HepG2 (cell line): Measurements from ENCODE around the gene LMAN2. TPM values are rescaled to one million over a fixed set of nuclear protein-coding genes. Genes with fewer than 3 reads are reported as not detected.

Experiments
- ATAC-seq: fragments of 200-7000 bp; cut with Tn5 transposase; 3 replicates; pipeline ENCODE4 v1.9.1; 2020; ENCODE audit warnings: mild to moderate bottlenecking, moderate library complexity
- BruUV-seq: library from RNA; stranded (reverse); fragments of 400-500 nt; replicated peaks from 2 replicates; lab custom pipeline; 2021; lab: Mats Ljungman, UMichigan
- CTCF ChIA-PET: fragments of 300-600 bp; formaldehyde crosslinking; extraction: SDS; loops from one replicate; lab custom pipeline; 2021; ENCODE audit warnings: low total read pairs, inconsistent platforms, low intra/inter-chr PET ratio; lab: Yijun Ruan, JAX
- POLR2A ChIA-PET: fragments of 350-600 bp; sonication (Branson Sonifier 250); formaldehyde crosslinking; loops from one replicate; lab custom pipeline; 2020; ENCODE audit warnings: antibody characterized with exemption, inconsistent platforms; lab: Yijun Ruan, JAX
- DNase-seq: peaks from one replicate; pipeline ENCODE4 v3.0.0-alpha.2; 2015; ENCODE audit warnings: low spot score
- FAIRE-seq: peaks from 3 replicates; lab custom pipeline; 2011; peaks lifted over from hg19 to GRCh38; lab: Jason Lieb, UNC
- H2AFZ ChIP-seq: one replicate; pipeline ENCODE4 v1.6.1; 2011; ENCODE audit warnings: low read length, inconsistent platforms
- H3K27ac ChIP-seq: fragments of 300-600 bp; 3 replicates; pipeline ENCODE4 v1.8.0; 2011; ENCODE audit warnings: mixed run types, mild to moderate bottlenecking, mixed read lengths, low read length, inconsistent platforms; ENCODE audit not compliant: insufficient read depth; ENCODE audit errors: extremely low read length
- H3K27me3 ChIP-seq, 2 experiments: fragments of 200-600 bp in 1 of 2; 2 replicates in 1 of 2; 3 replicates in 1 of 2; pipeline versions ENCODE4 v1.6.0 to v1.8.0; 2011; ENCODE audit warnings: low read length in 2 of 2, mild to moderate bottlenecking in 2 of 2, moderate library complexity in 2 of 2, inconsistent platforms in 1 of 2; ENCODE audit not compliant: insufficient read depth in 2 of 2, control insufficient read depth in 1 of 2
- H3K36me3 ChIP-seq, 2 experiments: fragments of 200-600 bp in 1 of 2; replicated peaks in 1 of 2; 2 replicates in 1 of 2; 3 replicates in 1 of 2; pipeline versions ENCODE4 v1.5.1 to v1.8.0; 2011; ENCODE audit warnings: low read length in 2 of 2, inconsistent platforms in 1 of 2; ENCODE audit not compliant: insufficient read depth in 2 of 2, control insufficient read depth in 1 of 2
- H3K4me1 ChIP-seq: 2 replicates; pipeline ENCODE4 v1.5.1; 2012; ENCODE audit warnings: low read length, inconsistent platforms; ENCODE audit not compliant: insufficient read depth
- H3K4me2 ChIP-seq: 2 replicates; pipeline ENCODE4 v1.6.0; 2011; ENCODE audit warnings: low read depth, low read length, inconsistent platforms
- H3K4me3 ChIP-seq, 3 experiments: fragments of 200-600 bp in 1 of 3; sonication (generic), shearing (Covaris generic) in 1 of 3; replicated peaks in 1 of 3; 2 replicates each; pipeline ENCODE4 v1.5.1; 2011 to 2016; ENCODE audit warnings: low read length in 3 of 3, inconsistent platforms in 2 of 3, low read depth in 2 of 3, mild to moderate bottlenecking in 2 of 3, control low read depth in 1 of 3, mixed read lengths in 1 of 3; ENCODE audit not compliant: insufficient read depth in 1 of 3
- H3K79me2 ChIP-seq: one replicate; pipeline ENCODE4 v1.6.1; 2011; ENCODE audit warnings: low read length, inconsistent platforms; ENCODE audit not compliant: insufficient read depth
- H3K9ac ChIP-seq: 2 replicates; pipeline ENCODE4 v1.6.0; 2011; ENCODE audit warnings: mild to moderate bottlenecking, low read depth, low read length, inconsistent platforms; ENCODE audit not compliant: insufficient read depth
- H3K9me3 ChIP-seq: 2 replicates; pipeline ENCODE4 v1.5.1; 2012; ENCODE audit warnings: mild to moderate bottlenecking, low read length
- H4K20me1 ChIP-seq: 2 replicates; pipeline ENCODE4 v1.6.0; 2011; ENCODE audit warnings: inconsistent platforms, mild to moderate bottlenecking, low read length, moderate library complexity; ENCODE audit not compliant: insufficient read depth
- FIP1L1 ChIP-seq: fragments of 200-400 bp; formaldehyde crosslinking; IDR thresholded peaks from 2 replicates; pipeline ENCODE4 v1.6.1; 2018; ENCODE audit warnings: low read depth, mild to moderate bottlenecking, low read length, moderate library complexity, borderline replicate concordance; ENCODE audit not compliant: insufficient read depth
- KDM4B ChIP-seq: sonication (generic); formaldehyde crosslinking; IDR thresholded peaks from 2 replicates; pipeline ENCODE4 v1.4.0; 2020; ENCODE audit warnings: missing genetic modification reagents
- MTF1 ChIP-seq: sonication (generic); formaldehyde crosslinking; IDR thresholded peaks from 2 replicates; pipeline ENCODE4 v1.5.0; 2020; ENCODE audit warnings: missing genetic modification reagents
- SOX6 ChIP-seq, 2 experiments: fragments of 450-650 bp in 1 of 2; sonication (generic) in 1 of 2; formaldehyde crosslinking in 1 of 2; IDR thresholded peaks; 2 replicates each; pipeline versions ENCODE4 v1.4.0 to v1.6.1; 2017 to 2020; ENCODE audit warnings: antibody characterized with exemption in 1 of 2, mild to moderate bottlenecking in 1 of 2, missing genetic modification reagents in 1 of 2
- ZC3H13 ChIP-seq: sonication (generic); formaldehyde crosslinking; IDR thresholded peaks from 2 replicates; pipeline ENCODE4 v1.8.1; 2023; ENCODE audit warnings: mild to moderate bottlenecking, missing genetic modification reagents, moderate library complexity
- ZFAT ChIP-seq: sonication (generic); formaldehyde crosslinking; conservative IDR thresholded peaks from 2 replicates; pipeline ENCODE4 v1.8.1; 2023; ENCODE audit warnings: missing genetic modification reagents, inconsistent platforms
- ZKSCAN5 ChIP-seq: sonication (generic); formaldehyde crosslinking; IDR thresholded peaks from 2 replicates; pipeline ENCODE4 v1.5.1; 2020; ENCODE audit warnings: mild to moderate bottlenecking, missing genetic modification reagents
- ZNF567 ChIP-seq: sonication (generic); formaldehyde crosslinking; IDR thresholded peaks from 2 replicates; pipeline ENCODE4 v1.8.1; 2023; ENCODE audit warnings: mild to moderate bottlenecking, missing genetic modification reagents, borderline replicate concordance
- ZNF746 ChIP-seq: sonication (generic); formaldehyde crosslinking; IDR thresholded peaks from 2 replicates; pipeline ENCODE4 v1.8.0; 2022; ENCODE audit warnings: mild to moderate bottlenecking, missing genetic modification reagents
- WGBS: methylation state at CpG from one replicate; pipeline ENCODE4 v1.1.6; 2017; ENCODE audit warnings: low lambda C conversion rate; 5-methylcytosine and 5-hydroxymethylcytosine counted together
- in situ Hi-C: cut with HindIII; loops from 2 replicates; pipeline ENCODE4 v1.10.0; 2017; ENCODE audit warnings: low pct_unique_long_range_greater_than_20kb; ENCODE audit not compliant: extremely low pct_ligation_motif_present
- intact Hi-C: fragments of 100-400 bp; cut with micrococcal nuclease; formaldehyde crosslinking; loops from one replicate; pipeline ENCODE4 v1.10.0; 2022; ENCODE audit not compliant: unreplicated experiment
- polyA plus RNA-seq, 8 experiments: library from polyadenylated mRNA; depleted of rRNA in 3 of 8; stranded (reverse) in 7 of 8; unstranded in 1 of 8; fragments of >200 nt; fragmentation: Illumina TruSeq in 4 of 8; extraction: Trizol in 4 of 8; gene quantifications; 2 replicates each; pipeline versions ENCODE4 v1.2.1 to v1.2.3, GENCODE V29; 2011 to 2016; ENCODE audit warnings: low read depth in 4 of 8, missing spikeins in 1 of 8, mixed read lengths in 1 of 8; ENCODE audit not compliant: insufficient read depth in 1 of 8
- total RNA-seq, 5 experiments: library from RNA; depleted of rRNA; stranded (reverse); fragments of >200 nt; fragmentation: Illumina TruSeq; extraction: Trizol; gene quantifications; 2 replicates each; pipeline ENCODE4 v1.2.3, GENCODE V29; 2016; ENCODE audit warnings: low read depth in 1 of 5
- TF ChIP-seq, protein P1 (sequence below): sonication (generic); formaldehyde crosslinking; IDR thresholded peaks from 2 replicates; pipeline ENCODE4 v1.4.0; 2020; ENCODE audit warnings: missing genetic modification reagents, borderline replicate concordance

The LMAN2 gene
- total and polyA plus RNA-seq, 2 of the 13 experiments (the other 11 are each of a cell fraction or from before 2014, with no cell fraction given): 191 to 197 TPM

DNA sequence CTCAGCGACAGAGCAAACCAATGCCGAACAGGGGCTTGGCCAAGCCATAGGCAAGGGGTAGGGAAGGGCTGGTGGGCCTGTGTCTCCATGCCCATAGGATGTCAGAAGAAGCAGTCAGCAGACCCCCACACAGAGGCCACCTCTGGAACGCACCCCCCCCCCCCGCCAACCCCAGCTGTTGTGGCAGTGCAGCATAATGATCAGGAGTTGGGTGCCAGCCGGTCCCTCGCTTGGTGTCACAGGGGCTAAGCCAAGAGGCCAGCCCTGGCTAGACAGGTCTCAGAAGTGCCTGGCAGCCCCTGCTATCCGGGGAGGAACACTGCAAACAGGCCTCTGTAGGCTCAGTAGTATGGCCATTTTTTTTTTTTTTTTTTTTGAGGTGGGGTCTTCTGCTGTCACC is 36.1 kb downstream of the LMAN2 start:
- H4K20me1 ChIP-seq: 0 out of 2 replicates have a peak, but pooled peaks cover 5% of the 10 kb centered on the region
- no peak overlapping the region for H3K4me3 ChIP-seq
- H3K79me2 ChIP-seq: peaks cover 4% of the 10 kb centered on the region
- H3K9me3 ChIP-seq: no peaks in the 10 kb centered on the region
- peaks cover 4 to 9% of the 10 kb centered on the region in 2 experiments; a peak in 2 of 5 replicates for H3K36me3 ChIP-seq
- no peak overlapping the region for H3K4me2 ChIP-seq
- BruUV-seq: no TSS peak
- H3K9ac ChIP-seq: no peak overlapping the region
- peak overlapping the region; percentile 29 for H3K27ac ChIP-seq
- no peak for FAIRE-seq
- 85% methylated on average over 4 of the region's 7 CpGs for WGBS
- ChIA-PET CTCF (no interaction called here), POLR2A (interaction anchor here (1.0 kb wide), 1 partner anchor 63 kb away, joined by 4 read pairs; no protein-coding TSS in a partner anchor)
- in situ Hi-C loops (no loop called here), intact Hi-C loops (loop anchor here (5.0 kb wide), 1 partner anchor 52 kb away; no protein-coding TSS in a partner anchor)
- no peak overlapping the region for H2AFZ ChIP-seq
- peaks cover 49% of the 10 kb centered on the region for H3K4me1 ChIP-seq
- no peaks in the 10 kb centered on the region for H3K27me3 ChIP-seq
- TF ChIP-seq ZNF567 (CRISPR knock-in tag) (no peak), ZKSCAN5 (no peak), ZFAT (no peak), ZC3H13 (CRISPR knock-in tag) (no peak), MTF1 (CRISPR knock-in tag) (no peak), SOX6 (IDR thresholded peaks at IDR 0.05) (no peak), SOX6 (CRISPR knock-in tag; IDR thresholded peaks at IDR 0.05) (no peak), ZNF746 (CRISPR knock-in tag) (no peak), KDM4B (no peak), FIP1L1 (no peak)
- TF ChIP-seq, protein P1, sequence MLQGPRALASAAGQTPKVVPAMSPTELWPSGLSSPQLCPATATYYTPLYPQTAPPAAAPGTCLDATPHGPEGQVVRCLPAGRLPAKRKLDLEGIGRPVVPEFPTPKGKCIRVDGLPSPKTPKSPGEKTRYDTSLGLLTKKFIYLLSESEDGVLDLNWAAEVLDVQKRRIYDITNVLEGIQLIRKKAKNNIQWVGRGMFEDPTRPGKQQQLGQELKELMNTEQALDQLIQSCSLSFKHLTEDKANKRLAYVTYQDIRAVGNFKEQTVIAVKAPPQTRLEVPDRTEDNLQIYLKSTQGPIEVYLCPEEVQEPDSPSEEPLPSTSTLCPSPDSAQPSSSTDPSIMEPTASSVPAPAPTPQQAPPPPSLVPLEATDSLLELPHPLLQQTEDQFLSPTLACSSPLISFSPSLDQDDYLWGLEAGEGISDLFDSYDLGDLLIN (CRISPR knock-in tag): no peak
- DNase-seq: no peak
- ATAC-seq: no peak
